ENCODE data around the gene TNFRSF4.

Gene TNFRSF4

DNA sequence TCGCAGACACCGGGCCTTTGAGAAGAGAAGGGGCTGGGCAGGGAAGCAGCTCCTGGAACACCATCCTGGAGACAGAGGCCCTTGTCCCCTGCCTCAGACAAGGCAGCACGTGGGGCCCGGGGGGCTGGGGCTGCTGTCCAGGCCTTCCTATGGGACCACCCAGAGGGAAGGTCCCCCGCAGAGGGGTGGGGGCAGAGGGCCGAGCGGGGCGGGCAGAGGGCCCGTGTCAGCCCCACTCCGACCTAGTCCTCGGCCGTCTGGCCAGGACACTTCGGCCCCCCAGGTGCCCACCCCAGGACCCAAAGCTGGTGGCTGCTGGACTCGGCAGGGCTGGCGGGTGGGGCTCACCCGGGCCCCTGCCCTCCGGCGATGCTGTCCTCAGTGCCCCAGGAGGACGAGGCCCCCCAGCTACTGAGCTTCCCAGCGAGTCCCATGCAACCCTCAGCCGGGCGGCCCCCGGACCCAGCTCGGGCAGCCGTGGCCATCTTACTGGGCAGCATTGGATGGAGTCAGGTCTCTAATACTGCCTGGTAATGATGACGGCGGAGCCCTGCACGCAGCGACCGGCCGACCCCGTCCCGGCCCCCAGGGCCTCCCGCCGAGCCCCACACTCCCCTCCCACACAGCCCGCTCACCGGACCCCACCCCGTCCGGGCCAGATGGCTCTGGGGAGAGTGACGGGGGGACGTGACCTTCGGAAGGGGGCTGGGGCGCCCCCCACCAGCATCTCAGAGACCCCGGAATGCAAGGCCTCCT, 47.1 kb downstream of the TNFRSF4 start:
- no peak for DNase-seq

DNA sequence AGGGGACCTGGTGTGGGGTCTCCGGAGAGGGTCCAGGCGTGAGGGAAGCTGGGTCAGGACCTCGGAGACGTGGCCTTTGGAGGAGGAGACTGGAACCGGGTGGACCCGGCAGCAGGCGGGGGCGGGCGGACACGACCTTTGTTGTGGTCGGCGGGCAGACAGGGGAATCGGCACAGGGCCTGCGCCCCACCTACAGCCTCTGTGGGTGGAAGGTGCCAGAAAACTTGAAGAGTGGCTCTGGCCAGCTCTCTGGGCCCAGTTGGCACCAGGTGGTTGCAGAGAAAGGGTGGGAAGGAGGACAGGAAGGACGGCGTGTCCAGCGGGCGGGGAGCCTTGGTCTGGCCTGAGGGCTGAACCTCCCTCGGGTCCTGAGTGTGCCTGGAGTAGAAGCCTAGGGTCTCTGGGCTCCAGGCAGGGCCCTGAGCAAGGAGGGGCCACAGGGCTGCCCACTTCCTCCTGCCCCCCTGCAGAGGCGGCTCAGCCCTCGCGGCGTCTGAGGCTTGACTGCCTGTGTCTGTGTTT, 48.0 kb downstream of the TNFRSF4 start:
- DNase-seq = no peak

DNA sequence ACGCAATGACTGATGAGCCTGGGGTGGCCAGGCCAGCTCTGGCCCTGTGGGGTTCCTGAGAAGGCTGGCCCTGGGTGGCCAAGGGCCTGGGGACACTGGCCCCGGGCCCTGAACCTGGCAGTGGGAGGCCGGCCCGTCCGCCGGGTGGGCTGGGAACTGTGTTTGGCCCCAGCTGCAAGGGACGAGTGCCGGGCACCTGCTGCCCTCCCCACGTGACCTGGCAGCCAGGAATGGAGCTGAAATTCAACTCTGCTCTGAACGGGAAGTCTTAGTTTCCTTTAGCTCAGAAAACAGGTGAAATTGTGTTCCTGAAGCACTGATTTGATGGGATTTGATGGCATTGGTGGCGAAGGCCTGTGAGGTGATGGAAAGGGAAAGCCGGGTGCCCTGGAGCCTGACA, 48.5 kb downstream of the TNFRSF4 start:
- DNase-seq = no peak

DNA sequence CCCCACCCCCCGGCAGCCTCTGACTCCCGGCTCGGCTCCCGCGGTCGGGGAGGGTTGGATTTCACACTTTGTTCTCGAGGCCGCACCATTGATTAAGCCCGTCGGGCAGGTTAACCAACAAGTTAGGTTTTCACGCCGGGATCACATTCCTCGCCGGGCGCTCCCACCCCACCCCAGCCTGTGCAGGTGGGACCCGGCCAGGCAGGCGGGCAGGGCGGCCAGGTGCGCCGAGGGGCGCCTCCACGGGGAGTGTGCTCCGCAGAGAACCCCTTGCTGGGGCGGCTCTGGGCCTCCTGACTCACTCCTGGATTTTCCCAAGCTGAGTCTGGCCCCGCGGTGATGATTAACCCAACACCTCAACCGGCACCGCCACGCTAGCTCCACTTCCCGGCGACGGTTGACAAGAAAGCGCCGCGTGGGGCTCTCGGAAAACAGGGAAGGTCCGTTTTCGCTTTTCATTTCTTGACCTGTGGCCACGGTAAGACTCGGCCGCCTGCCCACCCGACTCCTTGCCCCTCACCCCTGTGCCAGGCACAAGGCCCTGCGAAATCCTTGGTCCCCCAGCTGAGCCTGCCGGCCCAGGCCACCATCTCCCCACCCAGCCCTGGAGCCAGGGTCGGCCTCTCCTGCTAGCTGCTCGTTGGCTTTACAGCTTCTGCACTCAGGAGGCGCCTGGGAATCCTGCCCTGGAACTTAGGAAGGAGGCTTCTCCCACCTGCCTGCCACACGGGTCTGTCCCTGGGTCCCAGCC, 49.1 kb downstream of the TNFRSF4 start:
- no peak for DNase-seq

DNA sequence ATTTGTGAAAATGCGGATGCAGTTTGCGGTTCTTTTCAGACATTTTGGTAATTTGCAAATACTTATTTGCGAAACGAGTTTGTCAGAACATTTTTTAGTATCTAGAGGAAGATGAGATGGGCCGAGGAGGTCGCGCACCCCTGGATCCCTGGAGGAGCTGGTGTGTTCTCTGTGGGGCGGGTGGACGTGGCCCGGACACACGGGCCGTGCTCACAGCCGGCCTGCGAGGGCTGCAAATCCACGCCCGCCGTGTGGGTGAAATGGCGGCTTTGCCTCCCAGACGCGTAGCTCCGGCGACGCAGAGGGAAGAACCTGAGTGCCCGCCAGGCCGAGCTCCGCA, 49.6 kb downstream of the TNFRSF4 start:
- DNase-seq = no peak

DNA sequence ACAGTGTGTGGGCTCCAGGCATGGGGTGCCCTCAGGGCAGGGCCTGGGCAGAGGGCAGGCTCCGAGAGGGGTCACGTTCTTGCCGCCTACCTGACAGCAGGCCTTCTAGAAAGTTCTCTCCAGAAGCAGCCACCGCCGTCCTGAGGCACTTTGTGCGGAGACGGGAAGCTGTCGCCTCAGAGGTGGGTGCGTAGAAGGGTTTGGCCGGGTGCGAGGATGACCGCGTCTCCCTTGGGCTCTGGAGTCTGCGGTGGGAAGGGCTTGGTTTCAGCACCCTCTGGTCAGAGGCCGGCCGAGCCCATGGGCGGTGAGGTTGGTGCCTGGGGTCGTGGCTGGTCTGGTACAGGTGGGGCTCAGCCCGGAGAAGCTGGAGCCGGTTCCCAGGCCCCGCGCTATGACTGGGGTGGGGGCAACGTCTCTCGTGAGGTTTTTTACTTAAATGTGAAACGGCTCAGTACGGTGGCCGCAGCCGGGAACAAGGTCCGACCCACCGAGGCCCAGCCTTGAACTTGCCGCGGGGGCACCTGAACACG, 50.3 kb downstream of the TNFRSF4 start:
- no peak for DNase-seq

DNA sequence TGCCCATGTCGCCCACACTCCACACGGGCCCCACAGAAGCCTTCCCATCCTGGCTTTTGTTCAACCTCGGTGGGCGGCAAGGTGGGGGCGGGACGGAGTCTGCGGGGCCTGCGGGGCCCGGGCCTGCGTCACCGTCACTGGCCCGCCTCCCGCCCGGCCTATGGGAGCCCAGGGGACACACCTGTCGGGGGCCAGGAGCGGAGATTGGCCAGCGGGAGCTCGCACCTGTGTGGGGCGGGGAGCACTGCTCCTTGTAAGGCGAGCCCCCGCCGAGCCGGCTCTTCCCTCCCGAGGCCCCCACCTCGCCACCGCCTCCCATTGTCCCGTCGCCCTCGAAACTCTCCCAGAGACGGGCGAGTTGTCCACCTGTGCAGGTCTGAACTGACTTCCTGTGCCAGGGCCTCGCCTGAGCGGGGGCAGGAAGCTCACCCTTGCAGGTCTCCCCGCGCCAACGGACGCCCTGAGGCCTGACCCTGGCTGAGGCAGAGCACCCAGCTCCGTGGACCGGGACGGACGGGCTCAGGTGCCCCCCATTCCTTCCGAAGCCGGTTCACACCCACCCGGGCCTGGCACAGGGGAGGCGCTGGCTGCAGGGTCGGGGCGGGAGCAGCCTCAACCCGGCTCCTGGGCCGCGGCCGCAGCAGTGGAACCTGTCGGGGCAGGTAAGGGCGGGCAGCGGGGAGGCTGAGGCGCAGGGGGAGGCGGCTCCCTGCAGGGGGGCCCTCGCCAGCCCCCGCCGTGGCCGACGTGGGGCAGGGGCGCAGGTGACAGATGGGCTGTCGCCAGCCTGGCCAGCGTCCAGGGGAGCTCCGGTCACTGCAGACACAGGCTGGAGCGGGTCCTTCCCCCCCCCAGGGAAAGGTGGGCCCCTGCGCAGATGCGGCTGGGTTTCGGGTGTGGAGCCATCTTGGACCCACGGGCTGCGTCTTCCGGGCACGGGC, 51.1 kb downstream of the TNFRSF4 start:
- DNase-seq = no peak

DNA sequence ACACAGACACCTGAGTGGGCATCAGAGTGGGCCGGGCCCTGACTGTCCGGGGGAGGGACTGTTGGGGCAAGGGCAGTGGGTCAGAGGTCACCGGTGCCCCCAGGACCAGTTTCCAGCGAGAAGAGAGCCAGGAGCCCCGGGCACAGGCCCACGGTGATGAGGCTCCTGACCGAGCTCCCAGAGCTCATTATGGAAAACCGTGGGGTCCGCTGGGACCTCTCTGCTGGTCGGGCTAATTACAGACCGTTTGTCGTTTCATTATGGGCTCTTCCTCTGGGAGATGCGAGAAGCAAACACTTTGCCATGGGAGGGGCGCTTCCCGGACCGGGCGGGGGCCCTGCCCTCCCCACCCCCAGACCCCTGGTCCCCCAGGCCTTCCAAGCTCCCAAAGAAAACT, 52.3 kb downstream of the TNFRSF4 start:
- DNase-seq = no peak

Measured in EL (cell line).